Smooth muscle cell (in vitro differentiated cells): ENCODE results near the gene ZBTB7C. TPM values are rescaled to one million over a fixed set of nuclear protein-coding genes. Genes with fewer than 3 reads are reported as not detected.

ENCODE experiments used
- DNase-seq: peaks from one replicate; lab custom pipeline; 2025; ENCODE audit not compliant: unreplicated experiment; lab: John Stamatoyannopoulos, UW
- H2AFZ ChIP-seq: fragments of 200-600 bp; sonication (generic); 2 replicates; pipeline ENCODE4 v1.6.0; 2016; ENCODE audit warnings: antibody characterized with exemption, low read depth, mild to moderate bottlenecking
- H3F3A ChIP-seq: fragments of 200-600 bp; sonication (generic); 2 replicates; pipeline ENCODE4 v1.6.0; 2017; ENCODE audit warnings: antibody characterized with exemption, low read depth
- H3K27ac ChIP-seq: fragments of 200-600 bp; sonication (generic); 2 replicates; pipeline ENCODE4 v1.5.1; 2016; ENCODE audit warnings: low read depth, mild to moderate bottlenecking
- H3K27me3 ChIP-seq: fragments of 200-600 bp; sonication (generic); 2 replicates; pipeline ENCODE4 v1.6.1; 2016; ENCODE audit warnings: low read depth, mild to moderate bottlenecking
- H3K36me3 ChIP-seq: fragments of 200-600 bp; sonication (generic); 2 replicates; pipeline ENCODE4 v1.5.1; 2016; ENCODE audit warnings: low read depth
- H3K4me1 ChIP-seq: fragments of 200-600 bp; sonication (generic); 2 replicates; pipeline ENCODE4 v1.5.1; 2016; ENCODE audit warnings: low read depth
- H3K4me2 ChIP-seq: fragments of 200-600 bp; sonication (generic); 2 replicates; pipeline ENCODE4 v1.6.0; 2016; ENCODE audit warnings: mild to moderate bottlenecking
- H3K4me3 ChIP-seq: fragments of 200-600 bp; sonication (generic); 2 replicates; pipeline ENCODE4 v1.5.1; 2016; ENCODE audit warnings: mild to moderate bottlenecking
- H3K79me2 ChIP-seq: fragments of 200-600 bp; sonication (generic); 2 replicates; pipeline ENCODE4 v1.6.0; 2016; ENCODE audit warnings: low read depth, mild to moderate bottlenecking
- H3K9ac ChIP-seq: fragments of 200-600 bp; sonication (generic); 2 replicates; pipeline ENCODE4 v1.6.0; 2016; ENCODE audit warnings: low read depth
- H3K9me3 ChIP-seq: fragments of 200-600 bp; sonication (generic); replicated peaks from 2 replicates; pipeline ENCODE4 v1.5.1; 2016; ENCODE audit warnings: low read depth
- H4K20me1 ChIP-seq: fragments of 200-600 bp; sonication (generic); 2 replicates; pipeline ENCODE4 v1.6.0; 2016; ENCODE audit warnings: low read depth
- WGBS: methylation state at CpG from one replicate; pipeline ENCODE4 v1.1.7; 2016; ENCODE audit warnings: low lambda C conversion rate; 5-methylcytosine and 5-hydroxymethylcytosine counted together
- polyA plus RNA-seq: library from polyadenylated mRNA; unstranded; fragments of >200 nt; fragmentation: Nextera tagmentation; extraction: Ambion mirVana; gene quantifications from 2 replicates; pipeline ENCODE4 v1.2.1, GENCODE V29; 2016
- total RNA-seq: library from RNA; depleted of rRNA; stranded (reverse); fragments of >200 nt; gene quantifications from 2 replicates; pipeline ENCODE4 v1.2.3, GENCODE V29; 2014
- TF ChIP-seq, protein P1 (sequence below): fragments of 200-600 bp; sonication (generic); IDR thresholded peaks from 2 replicates; pipeline ENCODE4 v1.5.1; 2017; ENCODE audit warnings: borderline replicate concordance, mild to moderate bottlenecking, antibody characterized with exemption; ENCODE audit not compliant: insufficient read depth, poor library complexity, severe bottlenecking

ZBTB7C gene
- total and polyA plus RNA-seq, 2 experiments from 2014 or later = 0.48 to 0.63 TPM

DNA sequence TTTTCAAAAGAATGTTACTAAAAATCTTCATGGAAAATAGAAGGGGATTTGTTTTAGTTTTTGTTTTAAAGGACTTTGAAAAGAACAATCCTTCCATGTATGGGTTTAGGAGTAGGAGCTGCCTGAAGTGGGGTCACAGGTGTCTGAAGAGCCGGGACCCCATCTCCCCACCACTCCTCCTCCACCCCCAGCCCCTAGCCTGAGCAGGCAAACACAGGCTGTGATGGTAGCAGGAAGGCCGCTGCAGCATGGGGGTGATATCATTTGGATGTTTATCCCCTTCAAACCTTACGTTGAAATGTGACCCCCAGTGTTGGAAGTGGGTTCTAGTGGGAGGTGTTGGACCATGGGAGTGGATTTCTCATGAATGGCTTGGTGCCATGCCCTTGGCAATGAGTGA is 93.0 kb downstream of the ZBTB7C start:
- 91% methylated on average over 3 of the region's 3 CpGs for WGBS
- H3K4me1 ChIP-seq = peaks cover 6% of the 10 kb centered on the region
- no peaks in the 10 kb centered on the region for H4K20me1 ChIP-seq
- H3K27ac ChIP-seq = no peak overlapping the region
- H3K27me3 ChIP-seq = no peaks in the 10 kb centered on the region
- no peaks in the 10 kb centered on the region for H3K79me2 ChIP-seq
- no peaks in the 10 kb centered on the region for H3K9me3 ChIP-seq
- H3K4me3 ChIP-seq = no peak overlapping the region
- TF ChIP-seq, protein P1, sequence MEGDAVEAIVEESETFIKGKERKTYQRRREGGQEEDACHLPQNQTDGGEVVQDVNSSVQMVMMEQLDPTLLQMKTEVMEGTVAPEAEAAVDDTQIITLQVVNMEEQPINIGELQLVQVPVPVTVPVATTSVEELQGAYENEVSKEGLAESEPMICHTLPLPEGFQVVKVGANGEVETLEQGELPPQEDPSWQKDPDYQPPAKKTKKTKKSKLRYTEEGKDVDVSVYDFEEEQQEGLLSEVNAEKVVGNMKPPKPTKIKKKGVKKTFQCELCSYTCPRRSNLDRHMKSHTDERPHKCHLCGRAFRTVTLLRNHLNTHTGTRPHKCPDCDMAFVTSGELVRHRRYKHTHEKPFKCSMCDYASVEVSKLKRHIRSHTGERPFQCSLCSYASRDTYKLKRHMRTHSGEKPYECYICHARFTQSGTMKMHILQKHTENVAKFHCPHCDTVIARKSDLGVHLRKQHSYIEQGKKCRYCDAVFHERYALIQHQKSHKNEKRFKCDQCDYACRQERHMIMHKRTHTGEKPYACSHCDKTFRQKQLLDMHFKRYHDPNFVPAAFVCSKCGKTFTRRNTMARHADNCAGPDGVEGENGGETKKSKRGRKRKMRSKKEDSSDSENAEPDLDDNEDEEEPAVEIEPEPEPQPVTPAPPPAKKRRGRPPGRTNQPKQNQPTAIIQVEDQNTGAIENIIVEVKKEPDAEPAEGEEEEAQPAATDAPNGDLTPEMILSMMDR = no peak
- no peaks in the 10 kb centered on the region for H3K36me3 ChIP-seq
- H3F3A ChIP-seq = peaks cover 3% of the 10 kb centered on the region
- no peak overlapping the region for H3K4me2 ChIP-seq
- H3K9ac ChIP-seq = no peak overlapping the region
- no peak overlapping the region for H2AFZ ChIP-seq
- DNase-seq = no peak

DNA sequence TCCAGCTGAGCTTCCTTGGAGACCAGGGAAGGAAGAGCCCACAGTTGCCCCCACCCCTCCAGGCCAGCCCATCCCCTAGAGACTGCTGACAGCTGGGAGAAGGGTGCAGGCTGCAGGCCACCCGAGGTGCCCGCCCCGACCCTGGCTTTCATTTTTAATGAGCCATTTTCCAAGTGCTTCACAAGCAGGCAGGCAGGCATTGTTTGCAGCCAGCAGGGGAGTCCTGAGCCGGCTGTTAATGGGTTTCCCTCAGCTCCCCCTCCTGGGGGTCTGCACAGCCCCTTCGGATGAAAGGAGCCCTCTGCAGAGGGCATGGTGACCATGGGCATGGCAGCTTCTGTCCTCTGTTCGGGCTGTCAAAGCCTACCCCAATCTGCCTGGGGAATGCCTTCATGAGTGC is 94.5 kb downstream of the ZBTB7C start:
- H3K36me3 ChIP-seq = no peaks in the 10 kb centered on the region
- H3F3A ChIP-seq = peaks cover 3% of the 10 kb centered on the region
- H2AFZ ChIP-seq = no peak overlapping the region
- no peak overlapping the region for H3K9ac ChIP-seq
- TF ChIP-seq, protein P1 = no peak
- no peaks in the 10 kb centered on the region for H3K79me2 ChIP-seq
- no peak for DNase-seq
- H3K4me1 ChIP-seq = peaks cover 6% of the 10 kb centered on the region
- H3K4me2 ChIP-seq = no peak overlapping the region
- no peak overlapping the region for H3K4me3 ChIP-seq
- no peaks in the 10 kb centered on the region for H3K9me3 ChIP-seq
- no peaks in the 10 kb centered on the region for H4K20me1 ChIP-seq
- H3K27ac ChIP-seq = no peak overlapping the region
- WGBS = 39% methylated on average over 6 of the region's 6 CpGs
- H3K27me3 ChIP-seq = no peaks in the 10 kb centered on the region

DNA sequence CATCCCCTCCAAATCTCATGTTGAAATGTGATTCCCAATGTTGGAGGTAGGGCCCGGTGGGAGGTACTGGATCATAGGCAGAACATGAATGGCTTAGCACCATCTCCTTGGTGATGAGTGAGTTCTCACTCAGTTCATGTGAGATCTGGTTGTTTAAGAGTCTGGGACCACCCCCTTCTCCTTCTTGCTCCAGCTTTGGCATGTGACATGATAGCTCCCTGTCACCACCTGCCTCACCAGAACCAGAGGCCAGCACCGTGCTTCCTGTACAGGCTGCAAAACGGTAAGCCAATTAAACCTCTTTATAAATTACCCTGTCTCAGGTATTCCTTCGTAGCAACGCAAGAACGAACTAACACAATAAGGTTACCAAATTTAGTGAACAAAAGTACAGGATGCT is 95.4 kb downstream of the ZBTB7C start:
- Histone ChIP-seq H3K4me2 (no peak overlapping the region), H4K20me1 (no peaks in the 10 kb centered on the region), H3K27ac (no peak overlapping the region), H3K27me3 (no peaks in the 10 kb centered on the region), H3K4me3 (no peak overlapping the region), H3K79me2 (no peaks in the 10 kb centered on the region), H3K9ac (no peak overlapping the region), H2AFZ (no peak overlapping the region), H3K36me3 (no peaks in the 10 kb centered on the region), H3K9me3 (no peaks in the 10 kb centered on the region), H3K4me1 (no peaks in the 10 kb centered on the region), H3F3A (no peaks in the 10 kb centered on the region)
- no peak for DNase-seq
- TF ChIP-seq, protein P1 = no peak
- 94% methylated on average over 6 of the region's 6 CpGs for WGBS

DNA sequence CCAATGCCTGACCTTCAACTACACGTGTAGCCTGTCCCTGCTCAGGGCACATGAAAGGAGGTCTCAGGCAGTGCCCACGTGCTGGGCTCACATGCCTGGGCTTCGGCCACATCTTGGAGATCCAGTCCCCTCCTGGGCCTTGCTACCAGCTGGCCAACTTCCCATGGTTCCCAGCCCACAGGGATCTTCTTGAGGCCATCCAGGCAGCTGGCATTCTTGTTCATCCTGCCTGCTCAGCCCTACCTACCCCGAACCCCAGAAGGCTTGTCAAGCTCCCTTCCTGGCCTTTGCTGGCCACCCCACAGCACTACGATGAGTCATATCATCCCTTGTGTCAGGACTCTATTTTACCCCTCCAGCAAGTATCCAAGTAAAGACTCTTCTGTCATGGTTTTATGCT is 97.1 kb downstream of the ZBTB7C start:
- Histone ChIP-seq H3F3A (no peaks in the 10 kb centered on the region), H2AFZ (no peak overlapping the region), H3K4me1 (peaks cover 5% of the 10 kb centered on the region), H3K36me3 (no peaks in the 10 kb centered on the region), H3K27ac (no peak overlapping the region), H3K27me3 (no peaks in the 10 kb centered on the region), H4K20me1 (no peaks in the 10 kb centered on the region), H3K4me3 (no peak overlapping the region), H3K9me3 (no peaks in the 10 kb centered on the region), H3K4me2 (no peak overlapping the region), H3K9ac (no peak overlapping the region), H3K79me2 (no peaks in the 10 kb centered on the region)
- no peak for DNase-seq
- TF ChIP-seq, protein P1 = no peak
- WGBS = 84% methylated on average over 5 of the region's 5 CpGs
